NCI-H146 treated with DMSO at 0.1 percent for 48 hours (cell line): ENCODE results near the gene METTL16.

Experiments
- DNase-seq: peaks from one replicate; lab custom pipeline; 2025; ENCODE audit not compliant: unreplicated experiment; lab: John Stamatoyannopoulos, UW

The METTL16 gene

DNA sequence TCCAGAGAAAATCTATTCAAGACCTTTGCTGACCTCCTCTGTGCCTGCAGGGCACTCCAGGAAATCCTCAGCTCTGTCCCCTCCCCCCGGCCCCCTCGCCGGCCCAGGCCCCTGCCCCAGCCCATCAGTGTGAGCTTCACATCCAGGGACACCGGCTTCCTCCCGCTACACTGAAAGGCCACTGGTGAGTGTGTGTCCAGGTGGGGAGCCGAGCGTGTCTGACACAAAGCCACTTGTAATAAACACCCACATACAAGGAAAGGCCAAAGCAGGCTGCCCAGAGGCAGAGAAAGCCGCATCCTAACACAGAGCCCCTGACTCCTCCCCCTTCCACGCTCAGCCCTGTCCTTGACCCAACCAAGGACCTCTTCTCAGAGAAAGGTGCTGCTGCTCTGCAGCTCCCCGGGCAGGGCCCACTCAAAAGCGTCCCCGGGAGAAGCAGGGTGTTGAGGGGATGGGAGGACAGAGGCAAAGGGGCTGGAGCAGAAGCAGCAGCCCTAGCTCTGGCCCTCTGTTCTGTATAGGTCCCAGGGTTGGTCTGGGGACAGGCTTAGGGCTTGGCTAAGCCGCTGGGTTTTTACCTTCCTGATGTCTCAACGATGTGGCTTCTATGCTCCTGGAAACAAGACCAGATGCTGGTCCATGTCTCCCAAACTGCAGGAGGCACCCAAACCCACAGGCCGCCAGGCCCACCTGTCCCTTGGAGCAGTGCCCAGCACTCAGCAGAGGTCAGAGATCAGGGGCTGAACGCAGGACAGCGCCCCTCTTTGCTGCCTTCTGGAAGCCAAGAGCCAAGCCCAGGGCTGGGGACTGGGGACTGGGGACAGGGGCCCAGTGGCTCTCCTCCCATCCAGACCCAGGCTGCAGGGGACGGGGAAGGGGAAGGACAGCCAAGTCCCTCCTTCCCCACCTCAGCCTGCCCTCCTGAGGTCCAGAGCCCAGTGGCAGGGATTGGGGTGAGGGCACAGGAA is 126.2 kb downstream of the METTL16 start:
- DNase-seq: no peak

GRCh38 chr17:2384439-2385127 is 127.1 kb downstream of the METTL16 start:
- no peak for DNase-seq

DNA sequence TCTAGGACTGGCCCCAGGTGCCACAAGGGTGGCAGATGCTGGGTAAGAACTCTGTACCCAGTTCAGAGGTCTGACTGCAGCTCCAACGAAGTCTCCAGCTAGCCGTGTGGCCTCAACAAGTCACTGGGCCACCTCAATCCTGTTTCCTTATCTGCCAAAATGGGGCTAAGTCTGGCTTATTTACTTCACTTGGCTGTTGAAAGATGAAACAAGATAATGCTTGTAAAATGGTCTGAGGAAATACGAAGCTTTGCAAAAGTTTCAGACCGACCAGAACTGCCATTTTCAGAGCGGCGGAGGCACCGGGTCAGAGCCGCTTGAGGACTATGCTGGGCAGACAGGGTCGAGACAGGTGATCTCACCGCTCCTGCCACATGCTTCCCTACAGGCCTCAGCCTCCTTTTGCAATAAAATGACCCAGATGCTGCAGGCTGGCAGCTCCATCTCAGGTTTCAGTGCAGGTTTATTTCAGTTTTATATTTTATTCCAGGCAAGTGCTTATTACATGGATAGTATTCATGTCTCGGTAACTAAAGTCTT is 128.0 kb downstream of the METTL16 start:
- no peak for DNase-seq

- no peak for DNase-seq
These were observed 130.6 kb downstream of the METTL16 start for GRCh38 chr17:2380950-2381649.

- DNase-seq: no peak
These were observed 131.3 kb downstream of the METTL16 start for GRCh38 chr17:2380226-2380922.

DNA sequence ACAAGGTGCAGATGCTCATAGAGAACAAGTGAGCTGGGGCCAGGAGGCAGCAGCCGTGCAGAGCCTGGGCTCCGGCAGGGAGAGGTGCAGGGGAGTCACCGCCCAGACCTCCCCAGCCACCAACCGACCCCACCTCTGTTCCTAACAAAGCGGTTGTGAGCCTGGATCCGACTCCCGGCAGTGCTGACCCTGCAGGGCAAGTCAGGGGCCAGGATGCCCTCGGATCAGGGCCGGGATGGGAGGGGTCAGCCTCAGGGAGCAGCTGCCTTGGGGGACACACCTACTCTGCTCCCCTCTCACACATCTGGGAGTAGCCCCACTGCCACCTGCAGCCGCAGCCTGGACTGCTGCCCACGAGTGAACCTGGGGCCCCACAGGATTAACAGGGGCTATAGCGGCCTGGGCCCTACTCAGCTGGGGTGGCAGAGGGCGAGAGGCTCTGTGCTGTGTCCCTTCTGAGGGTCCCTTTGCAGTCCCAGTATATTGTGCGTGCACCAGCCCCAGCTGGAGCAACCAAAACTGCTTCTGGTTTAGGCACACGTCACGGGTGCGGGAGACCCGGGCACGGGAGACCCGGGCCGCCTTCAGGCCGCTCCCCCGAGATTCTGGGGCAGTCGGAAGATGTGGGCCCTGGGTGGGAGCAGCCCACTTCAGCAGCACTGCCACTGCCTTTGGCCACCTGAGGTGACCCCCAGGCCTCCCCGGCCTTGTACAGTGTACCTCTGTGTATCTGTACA is 132.0 kb downstream of the METTL16 start:
- no peak for DNase-seq

- DNase-seq: no peak
These were observed 132.8 kb downstream of the METTL16 start for GRCh38 chr17:2378905-2379304.

GRCh38 chr17:2377659-2378058 is 134.0 kb downstream of the METTL16 start:
- no peak for DNase-seq

DNA sequence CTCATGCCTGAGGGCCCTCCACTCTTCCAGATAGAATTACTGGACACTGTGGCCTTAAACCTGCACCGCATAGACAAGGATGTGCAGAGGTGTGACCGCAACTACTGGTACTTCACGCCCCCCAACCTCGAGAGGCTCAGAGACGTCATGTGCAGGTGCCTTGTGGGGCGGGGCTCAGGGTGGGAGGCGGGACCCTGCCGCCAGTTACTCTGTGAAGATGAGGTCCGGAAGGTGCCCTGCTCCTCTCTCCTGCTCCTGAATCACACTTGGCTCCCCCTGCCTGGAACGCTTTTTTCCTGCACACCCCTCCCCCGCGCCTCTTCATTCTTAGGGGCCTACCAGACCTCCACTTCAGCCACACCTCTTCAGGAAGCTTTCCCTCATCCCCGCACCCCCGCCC is 135.6 kb downstream of the METTL16 start:
- DNase-seq: no peak

DNA sequence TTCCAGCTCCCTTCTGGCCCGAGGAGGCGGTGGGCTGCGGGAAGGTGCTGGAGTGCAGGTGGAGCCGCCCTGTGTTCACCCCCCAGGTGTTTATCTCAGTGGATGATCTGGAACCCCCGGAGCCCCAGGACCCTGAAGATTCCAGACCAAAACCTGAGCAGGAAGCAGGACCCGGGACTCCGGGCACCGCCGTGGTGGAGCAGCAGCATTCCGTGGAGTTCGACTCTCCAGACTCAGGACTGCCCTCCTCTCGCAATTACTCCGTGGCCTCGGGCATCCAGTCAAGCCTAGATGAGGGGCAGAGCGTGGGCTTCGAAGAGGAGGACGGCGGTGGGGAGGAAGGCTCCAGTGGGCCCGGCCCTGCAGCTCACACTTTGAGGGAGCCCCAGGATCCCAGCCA is 136.3 kb downstream of the METTL16 start:
- DNase-seq: no peak

- DNase-seq: no peak
These were observed 137.0 kb downstream of the METTL16 start for GRCh38 chr17:2374549-2375285.

GRCh38 chr17:2373179-2373578 is 138.5 kb downstream of the METTL16 start:
- no peak for DNase-seq

DNA sequence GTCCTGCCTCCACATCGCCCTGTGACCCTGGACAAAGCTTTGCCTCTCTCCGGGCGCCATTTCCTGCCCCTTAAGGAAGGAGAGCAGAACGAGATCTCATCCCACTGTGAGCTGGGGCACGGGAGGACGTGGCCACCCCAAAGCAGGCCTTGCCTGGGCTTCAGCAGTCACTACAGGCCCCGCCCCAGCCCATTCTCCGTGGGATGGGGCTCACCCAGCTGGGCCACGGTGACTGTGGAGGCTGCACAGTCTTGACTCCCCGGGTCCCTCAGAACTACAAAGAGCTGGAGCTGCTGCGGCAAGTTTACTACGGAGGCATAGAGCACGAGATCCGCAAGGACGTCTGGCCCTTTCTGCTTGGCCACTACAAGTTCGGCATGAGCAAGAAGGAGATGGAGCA is 139.0 kb downstream of the METTL16 start:
- no peak for DNase-seq

- DNase-seq: no peak
These were observed 139.5 kb downstream of the METTL16 start for GRCh38 chr17:2372180-2372579.

- DNase-seq: no peak
These were observed 140.2 kb downstream of the METTL16 start for GRCh38 chr17:2371183-2372130.

DNA sequence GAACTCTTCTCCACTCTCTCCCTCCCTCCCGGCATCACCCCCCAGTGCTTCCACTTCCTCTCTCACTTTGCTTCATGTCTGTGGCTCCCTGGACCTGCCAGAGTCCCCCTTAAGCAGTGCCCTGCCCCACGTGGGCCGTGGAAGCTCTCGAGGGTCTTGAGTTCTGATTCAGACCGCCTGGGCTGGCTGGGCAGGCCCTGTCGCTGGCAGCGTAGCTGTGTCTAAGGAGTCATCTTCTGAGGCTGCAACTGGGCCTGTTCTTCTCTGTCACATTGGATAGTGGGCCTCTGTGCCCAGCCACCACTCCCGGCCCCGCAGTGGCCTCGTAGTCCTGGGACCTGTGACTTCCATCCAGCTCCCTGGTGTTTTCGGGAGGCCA is 141.5 kb downstream of the METTL16 start:
- no peak for DNase-seq

- DNase-seq: no peak
These were observed 142.0 kb downstream of the METTL16 start for GRCh38 chr17:2369551-2370210.

DNA sequence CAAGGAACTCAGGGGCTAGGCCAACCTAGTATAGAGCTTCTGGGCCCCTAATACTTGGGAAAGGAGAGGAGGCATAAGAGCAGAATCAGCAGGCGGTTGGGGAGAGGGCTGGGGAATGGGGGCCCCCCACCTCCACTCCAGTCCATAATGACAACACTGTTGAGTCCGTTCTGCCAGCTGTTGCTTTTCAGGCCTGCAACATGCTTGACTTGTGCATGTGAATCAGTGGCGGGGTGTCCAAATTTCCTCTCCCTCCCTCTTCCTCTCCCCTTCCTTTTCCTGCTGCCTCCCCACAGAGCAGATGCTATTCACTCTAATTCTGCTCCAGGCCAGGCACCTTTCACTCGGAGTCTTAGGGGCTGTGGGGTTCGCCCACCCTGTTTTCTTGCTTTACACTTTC is 142.6 kb downstream of the METTL16 start:
- DNase-seq: no peak
